ENCODE measurements around the gene PON3. TPM values are rescaled to one million over a fixed set of nuclear protein-coding genes. Genes with fewer than 3 reads are reported as not detected.
A peak's percentile ranks its signal among the peaks of the same experiment; 100 is the strongest.

The PON3 gene
- total RNA-seq, 1 donor from 2014 or later = 0.85 TPM

GRCh38 chr7:95338832-95339231 is 57.3 kb downstream of the PON3 start:
- no peak for DNase-seq

DNA sequence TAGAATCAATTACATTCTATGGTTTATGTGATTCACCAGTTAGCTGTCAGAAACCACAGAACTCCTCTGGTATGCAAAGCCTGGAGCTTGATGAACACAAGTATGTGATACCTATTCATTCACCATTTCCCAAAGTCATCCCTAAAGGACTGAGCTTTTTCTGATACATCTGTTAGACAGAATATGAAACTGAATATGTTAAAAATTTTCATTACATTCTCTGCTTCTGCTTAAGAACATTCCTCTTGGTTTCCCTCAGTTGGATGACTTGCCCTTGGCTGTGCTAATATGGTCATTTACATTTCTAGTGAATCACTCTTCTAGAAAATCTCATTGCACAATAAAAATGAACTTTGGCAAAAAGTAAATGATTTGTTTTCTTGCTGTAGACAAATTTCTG is 61.1 kb downstream of the PON3 start:
- no peak for DNase-seq

GRCh38 chr7:95334447-95334846 is 61.7 kb downstream of the PON3 start:
- DNase-seq = no peak

- no peak for DNase-seq
Measured at GRCh38 chr7:95330961-95331337, 65.2 kb downstream of the PON3 start.

DNA sequence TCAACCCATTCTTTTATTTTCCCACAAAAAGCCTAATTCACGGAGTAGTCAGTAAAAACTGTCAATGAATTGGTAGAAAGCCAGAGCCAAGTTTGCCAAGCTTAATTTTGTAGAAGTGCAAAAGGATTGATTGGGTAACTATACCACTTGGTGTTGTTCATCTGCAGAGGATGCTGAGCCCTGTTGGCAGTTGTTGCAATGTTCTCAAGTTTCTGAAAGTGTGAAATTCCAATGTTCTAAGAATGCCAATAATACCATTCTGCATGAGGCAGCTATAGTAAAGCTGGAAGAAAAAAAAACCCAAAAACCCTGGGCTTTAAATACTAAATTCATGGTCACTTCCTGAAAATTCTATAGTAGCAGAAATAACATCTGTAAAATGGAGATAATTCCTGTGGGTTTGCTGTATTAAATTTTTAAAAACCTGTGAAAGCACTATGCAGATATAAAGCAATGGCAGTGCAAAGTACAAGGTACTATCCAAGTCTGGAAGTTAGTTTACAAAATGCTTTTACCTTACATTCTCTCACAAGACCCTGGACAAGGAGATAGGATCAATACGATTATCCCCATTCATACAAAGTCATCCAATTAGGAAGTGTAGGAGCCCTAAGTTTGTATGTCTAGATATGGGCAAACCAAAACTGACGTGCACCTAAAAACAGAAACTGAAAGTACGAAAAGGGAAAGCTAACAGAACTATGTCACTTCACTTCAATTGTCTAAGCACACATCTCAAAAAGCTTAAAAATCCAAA is 65.8 kb downstream of the PON3 start:
- DNase-seq = peak; percentile 24

GRCh38 chr7:95327356-95327755 is 68.8 kb downstream of the PON3 start:
- DNase-seq = no peak

DNA sequence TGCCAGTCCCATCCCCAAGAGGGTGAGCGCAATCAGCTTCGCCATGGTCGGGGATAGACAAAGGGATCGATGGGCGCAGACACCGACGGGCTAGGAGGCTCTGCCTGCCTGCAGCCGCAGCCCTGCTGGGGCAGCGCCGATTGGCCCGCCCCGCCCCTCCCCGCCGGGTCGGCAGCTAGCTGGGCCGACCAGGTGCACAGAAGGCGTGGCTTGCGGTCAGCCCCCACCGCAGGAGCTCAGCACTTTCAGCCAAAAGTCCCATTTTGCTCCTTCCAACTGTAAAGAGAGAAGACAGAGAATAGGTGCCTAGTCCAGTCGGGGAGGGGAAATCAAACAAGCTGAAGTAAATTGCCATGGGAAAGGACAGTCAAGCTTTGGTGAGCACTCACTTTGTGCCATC is 71.7 kb downstream of the PON3 start, which contains the start of gene PON1:
Gene PON1 (minus strand): TSS at position 102 of the 400 bp plus-strand sequence. CDS start 57 bp downstream, at position 45.
- DNase-seq = no peak

GRCh38 chr7:95323410-95324129 is 72.6 kb downstream of the PON3 start:
- no peak for DNase-seq

- DNase-seq = no peak
Measured at GRCh38 chr7:95322854-95323253, 73.3 kb downstream of the PON3 start.

GRCh38 chr7:95322396-95322795 is 73.8 kb downstream of the PON3 start:
- no peak for DNase-seq

- DNase-seq = no peak
Measured at GRCh38 chr7:95321720-95322119, 74.5 kb downstream of the PON3 start.

- DNase-seq = no peak
Measured at GRCh38 chr7:95320651-95321050, 75.5 kb downstream of the PON3 start.

DNA sequence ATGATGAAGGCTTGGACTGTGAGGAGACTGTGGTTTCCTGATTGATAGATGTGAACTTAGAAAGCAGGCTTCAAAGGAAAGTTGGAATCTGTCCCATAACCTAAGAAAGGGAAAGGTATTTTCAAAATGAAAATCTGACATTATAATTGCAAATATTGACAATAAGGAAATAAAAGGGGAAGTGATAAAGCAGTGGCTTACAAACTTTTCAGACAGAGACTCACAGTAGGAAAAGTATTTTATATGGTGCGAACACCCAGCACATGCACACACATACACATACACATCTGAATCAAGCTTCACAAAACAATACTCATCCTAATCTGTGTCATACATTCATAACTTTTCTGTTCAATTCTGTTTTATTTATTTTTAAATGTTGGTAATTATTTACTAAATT is 76.6 kb downstream of the PON3 start:
- no peak for DNase-seq

DNA sequence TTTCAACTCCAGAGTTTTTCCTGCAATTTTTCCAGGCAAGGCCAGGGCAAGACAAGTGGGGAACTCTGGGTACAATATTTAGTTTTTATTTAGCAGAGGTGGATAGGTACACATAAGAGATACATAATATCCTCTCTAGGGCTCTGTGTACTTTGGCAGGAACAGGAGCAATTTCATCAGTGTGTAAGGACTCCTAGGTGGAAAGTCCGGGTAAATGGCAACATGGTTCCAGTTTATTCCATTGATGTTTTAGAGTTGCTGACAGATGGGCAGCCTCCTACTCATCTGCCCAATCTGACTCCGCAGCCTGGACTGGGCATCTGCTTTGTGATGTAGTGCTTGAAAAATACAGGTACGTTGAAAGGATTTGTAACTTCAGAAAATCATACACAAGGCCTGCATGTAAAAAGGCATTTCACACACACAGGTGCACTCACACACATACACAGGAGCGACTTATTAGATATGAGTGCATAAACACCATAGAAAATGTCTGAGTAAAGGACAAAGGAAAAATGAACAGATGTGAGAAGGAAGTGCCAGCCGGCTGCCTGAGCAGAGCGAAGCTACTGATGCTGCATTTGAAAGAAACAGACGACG is 77.6 kb downstream of the PON3 start:
- DNase-seq = no peak

DNA sequence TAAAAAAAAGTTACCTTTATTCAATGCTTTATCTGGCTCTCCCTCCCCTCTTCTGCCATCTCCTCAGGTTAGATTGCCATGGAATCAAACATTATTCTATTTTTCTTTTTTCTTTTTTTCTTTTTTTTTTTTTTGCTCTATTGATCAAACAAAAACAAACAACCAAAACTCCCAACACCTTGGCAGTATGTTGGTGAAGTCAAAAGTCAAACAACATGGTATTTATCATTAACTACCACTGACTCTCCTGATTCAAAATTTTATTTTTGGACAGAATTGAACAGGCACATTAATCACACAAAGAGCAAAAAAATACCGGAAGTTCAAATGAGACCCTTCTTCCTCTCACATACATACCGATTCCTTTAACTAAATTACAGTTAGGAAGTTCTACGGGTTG is 78.2 kb downstream of the PON3 start:
- no peak for DNase-seq

DNA sequence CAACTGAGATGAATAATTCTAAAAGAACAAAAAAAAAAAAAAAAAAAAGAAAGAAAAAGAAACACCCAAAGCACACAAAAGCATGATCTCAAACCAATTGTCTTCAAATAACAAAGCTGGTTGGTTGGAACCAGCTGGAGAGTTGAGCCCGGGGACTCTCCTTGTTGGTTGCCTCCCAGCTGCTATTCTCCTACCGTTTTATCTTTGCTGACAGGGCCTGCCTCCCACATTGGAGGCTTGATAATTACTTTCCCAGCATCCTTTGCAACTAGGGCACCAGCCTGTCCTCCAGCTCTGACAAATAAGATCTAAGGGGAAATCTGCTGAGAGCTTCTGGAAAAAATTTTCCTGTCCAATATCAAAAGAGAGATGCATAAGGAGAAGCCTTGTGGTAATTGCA is 78.6 kb downstream of the PON3 start:
- DNase-seq = no peak

DNA sequence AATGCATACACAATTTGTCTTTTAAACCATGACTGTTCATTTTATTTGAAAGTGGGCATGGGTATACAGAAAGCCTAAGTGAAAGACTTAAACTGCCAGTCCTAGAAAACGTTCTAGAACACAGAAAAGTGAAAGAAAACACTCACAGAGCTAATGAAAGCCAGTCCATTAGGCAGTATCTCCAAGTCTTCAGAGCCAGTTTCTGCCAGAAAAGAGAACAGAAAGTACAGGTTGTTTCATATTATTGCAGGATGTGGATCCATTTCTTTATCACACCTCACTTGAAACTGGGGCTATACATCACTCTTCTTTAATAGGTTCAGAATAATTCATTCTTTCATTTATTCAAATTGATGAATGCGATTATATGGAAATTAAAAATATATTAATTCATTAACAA is 79.6 kb downstream of the PON3 start:
- DNase-seq = no peak

GRCh38 chr7:95312561-95312960 is 83.6 kb downstream of the PON3 start:
- no peak for DNase-seq

- DNase-seq = no peak
Measured at GRCh38 chr7:95311389-95311788, 84.8 kb downstream of the PON3 start.

DNA sequence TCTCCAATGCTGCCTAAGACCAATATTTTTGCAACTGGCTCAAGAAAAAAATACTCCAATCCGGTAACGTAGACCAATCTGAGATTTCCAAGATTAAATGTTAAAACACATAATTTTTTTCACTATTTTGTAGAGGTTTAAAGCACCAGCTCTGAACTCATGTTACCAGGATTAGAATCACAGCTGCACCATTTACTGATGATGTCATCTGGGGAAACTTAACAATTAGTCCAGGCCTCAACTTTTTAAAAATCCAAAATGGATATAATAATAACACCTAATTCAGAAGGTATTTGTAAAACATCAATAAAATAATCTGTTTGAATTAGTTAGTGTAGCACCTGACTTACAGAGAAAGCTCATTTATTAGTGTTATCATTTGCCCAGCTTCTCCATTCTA is 86.2 kb downstream of the PON3 start:
- no peak for DNase-seq
